BLaER1 treated with 17β-estradiol and CSF1 and Interleukin-3, amounts not matched to agents 10 nM and 100 nM (cell line): ENCODE measurements around the gene LAMTOR3.
"Not testable (repeated sequence)": the region's sequence is repeated elsewhere in the genome, so short reads cannot be mapped to it uniquely, and the experiment has no call there.

Experiments used
- H3K27ac ChIP-seq, 11 experiments: shearing (Covaris generic); formaldehyde crosslinking; 2 replicates each; pipeline ENCODE4 v1.8.1; 2022
- H3K27me3 ChIP-seq, 11 experiments: shearing (Covaris generic); formaldehyde crosslinking; 2 replicates each; pipeline ENCODE4 v1.8.1; 2022
- H3K36me3 ChIP-seq, 11 experiments: shearing (Covaris generic); formaldehyde crosslinking; 2 replicates each; pipeline ENCODE4 v1.8.1; 2022
- H3K4me1 ChIP-seq, 10 experiments: shearing (Covaris generic); formaldehyde crosslinking; 2 replicates each; pipeline ENCODE4 v1.8.1; 2022
- H3K4me2 ChIP-seq, 11 experiments: shearing (Covaris generic); formaldehyde crosslinking; 2 replicates each; pipeline ENCODE4 v1.8.1; 2022
- H3K4me3 ChIP-seq, 10 experiments: shearing (Covaris generic); formaldehyde crosslinking; 2 replicates each; pipeline ENCODE4 v1.8.1; 2022
- H3K9ac ChIP-seq, 11 experiments: shearing (Covaris generic); formaldehyde crosslinking; 2 replicates each; pipeline ENCODE4 v1.8.1; 2022
- H3K9me3 ChIP-seq, 11 experiments: shearing (Covaris generic); formaldehyde crosslinking; replicated peaks in 1 of 11; 2 replicates each; pipeline ENCODE4 v1.8.1; 2022
- H4K20me1 ChIP-seq, 11 experiments: shearing (Covaris generic); formaldehyde crosslinking; 2 replicates each; pipeline ENCODE4 v1.8.1; 2022
- Cebpa-rat ChIP-seq, 11 experiments: shearing (Covaris generic); IDR thresholded peaks; 2 replicates each; pipeline ENCODE4 v1.8.1; 2022

The LAMTOR3 gene

DNA sequence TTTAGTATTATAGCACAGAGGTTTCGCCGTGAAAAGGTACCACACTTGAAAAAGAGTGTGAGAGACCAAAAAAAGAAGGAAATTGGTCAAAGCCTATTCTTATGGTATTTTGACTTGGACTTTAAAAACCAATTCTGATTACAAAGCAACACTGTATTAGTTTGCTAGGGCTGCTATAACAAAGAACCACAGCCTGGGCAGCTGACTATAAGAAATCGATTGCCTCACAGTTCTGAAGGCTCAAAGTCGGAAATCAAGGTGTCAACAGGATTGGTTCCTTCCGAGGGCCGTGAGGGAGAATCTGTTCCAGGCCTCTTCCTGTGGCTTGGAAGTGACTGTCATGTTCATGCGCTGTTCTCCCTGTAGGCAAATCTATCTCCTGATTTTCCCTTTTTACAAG is 59.7 kb downstream of the LAMTOR3 start:
- no peak overlapping the region for H3K27ac ChIP-seq
- peaks cover 0 to 12% (median 0%) of the 10 kb centered on the region in 10 experiments; a peak in 5 of 20 replicates for H3K4me1 ChIP-seq
- H3K9ac ChIP-seq: no peak overlapping the region
- H3K36me3 ChIP-seq: peaks cover 0 to 48% (median 0%) of the 10 kb centered on the region in 11 experiments; a peak in 6 of 22 replicates
- H3K9me3 ChIP-seq: no peaks in the 10 kb centered on the region
- no peak for TF ChIP-seq Cebpa-rat (IDR thresholded peaks at IDR 0.05)
- H4K20me1 ChIP-seq: peaks cover 0 to 62% (median 0%) of the 10 kb centered on the region in 11 experiments; a peak in 4 of 22 replicates
- no peak overlapping the region for H3K4me2 ChIP-seq
- no peaks in the 10 kb centered on the region for H3K27me3 ChIP-seq
- no peak overlapping the region for H3K4me3 ChIP-seq

DNA sequence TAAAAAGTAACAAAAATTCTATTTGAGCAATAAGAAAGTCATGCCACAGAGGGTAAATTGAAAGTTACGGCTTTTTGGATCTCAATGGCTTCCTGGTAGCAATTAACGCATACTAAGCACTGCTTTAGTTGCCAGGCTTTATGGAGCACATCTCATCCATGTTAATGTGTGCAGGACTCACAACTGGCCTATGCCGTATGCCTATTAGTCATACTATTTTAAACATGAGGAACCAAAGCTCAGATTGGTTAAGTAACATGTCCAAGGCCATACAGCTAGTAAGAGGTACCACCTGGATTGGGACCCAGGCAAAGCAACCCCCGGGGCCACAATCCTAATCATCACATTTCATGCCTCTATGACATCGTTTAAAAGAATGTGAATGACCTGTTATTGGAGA is 60.5 kb downstream of the LAMTOR3 start:
- Histone ChIP-seq H3K27ac (no peak overlapping the region), H4K20me1 (peaks cover 0 to 70% (median 0%) of the 10 kb centered on the region in 11 experiments; a peak in 4 of 22 replicates), H3K4me2 (no peak overlapping the region; a peak in 1 of 22 replicates), H3K27me3 (no peaks in the 10 kb centered on the region), H3K4me1 (peaks cover 0 to 12% (median 0%) of the 10 kb centered on the region in 10 experiments; a peak in 5 of 20 replicates), H3K9ac (no peak overlapping the region), H3K9me3 (no peaks in the 10 kb centered on the region), H3K4me3 (no peak overlapping the region), H3K36me3 (peaks cover 0 to 44% (median 0%) of the 10 kb centered on the region in 11 experiments; a peak in 6 of 22 replicates)
- TF ChIP-seq Cebpa-rat (IDR thresholded peaks at IDR 0.05): no peak

DNA sequence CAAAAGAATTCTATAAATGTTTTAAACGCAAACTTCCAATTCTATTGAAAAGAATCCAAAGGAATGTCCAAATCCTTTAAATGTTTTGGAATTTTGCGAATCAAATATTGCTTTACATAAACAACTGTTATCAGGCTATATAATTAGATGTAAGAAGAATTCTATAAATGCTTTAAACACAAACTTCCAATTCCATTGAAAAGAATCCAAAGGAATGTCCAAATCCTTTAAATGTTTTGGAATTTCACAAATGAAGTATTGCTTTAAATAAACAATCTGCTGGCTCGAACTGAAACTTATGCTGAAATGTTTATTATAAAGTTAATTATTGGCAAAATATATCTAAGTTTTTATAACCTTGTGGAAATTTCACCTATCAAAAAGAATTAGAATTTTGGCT is 61.5 kb downstream of the LAMTOR3 start:
- peaks cover 0 to 78% (median 0%) of the 10 kb centered on the region in 11 experiments; a peak in 4 of 22 replicates for H4K20me1 ChIP-seq
- H3K4me2 ChIP-seq: peak overlapping the region in 1 of 11 experiments; percentile 66; a peak in 2 of 22 replicates
- H3K27ac ChIP-seq: no peak overlapping the region
- TF ChIP-seq Cebpa-rat (IDR thresholded peaks at IDR 0.05): no peak
- H3K9ac ChIP-seq: no peak overlapping the region
- no peak overlapping the region for H3K4me3 ChIP-seq
- peaks cover 0 to 34% (median 0%) of the 10 kb centered on the region in 11 experiments; a peak in 6 of 22 replicates for H3K36me3 ChIP-seq
- no peaks in the 10 kb centered on the region for H3K27me3 ChIP-seq
- H3K9me3 ChIP-seq: no peaks in the 10 kb centered on the region
- peaks cover 0 to 15% (median 0%) of the 10 kb centered on the region in 10 experiments; a peak in 6 of 20 replicates for H3K4me1 ChIP-seq

DNA sequence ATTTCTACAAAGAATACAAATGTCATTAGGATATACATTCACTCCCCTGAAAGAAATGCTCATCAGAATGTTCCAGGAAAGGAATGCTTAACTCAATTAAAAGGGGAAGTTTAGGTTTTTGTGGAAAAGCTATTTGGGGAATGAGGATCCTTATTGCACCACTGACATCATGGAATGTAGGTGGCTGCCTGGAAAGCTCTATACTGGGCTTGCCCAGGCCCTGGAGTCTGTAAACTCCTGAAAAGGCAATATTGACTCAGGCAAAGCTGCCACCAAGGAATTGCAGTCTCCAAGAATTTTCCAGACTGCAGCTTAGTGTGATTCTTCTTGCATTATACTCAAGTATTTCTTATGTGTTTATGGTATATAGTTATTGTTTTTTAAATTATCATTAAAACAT is 61.9 kb downstream of the LAMTOR3 start:
- H3K4me3 ChIP-seq: no peak overlapping the region
- TF ChIP-seq Cebpa-rat (IDR thresholded peaks at IDR 0.05): no peak
- H3K36me3 ChIP-seq: peaks cover 0 to 29% (median 0%) of the 10 kb centered on the region in 11 experiments; a peak in 5 of 22 replicates
- no peaks in the 10 kb centered on the region for H3K9me3 ChIP-seq
- peaks cover 0 to 83% (median 0%) of the 10 kb centered on the region in 11 experiments; a peak in 4 of 22 replicates for H4K20me1 ChIP-seq
- H3K27me3 ChIP-seq: no peaks in the 10 kb centered on the region
- H3K27ac ChIP-seq: no peak overlapping the region
- peak overlapping the region in 3 of 11 experiments; percentile 11 to 69 (median 66); a peak in 5 of 22 replicates for H3K4me2 ChIP-seq
- no peak overlapping the region for H3K9ac ChIP-seq
- H3K4me1 ChIP-seq: peaks cover 0 to 19% (median 0%) of the 10 kb centered on the region in 10 experiments; a peak in 6 of 20 replicates

DNA sequence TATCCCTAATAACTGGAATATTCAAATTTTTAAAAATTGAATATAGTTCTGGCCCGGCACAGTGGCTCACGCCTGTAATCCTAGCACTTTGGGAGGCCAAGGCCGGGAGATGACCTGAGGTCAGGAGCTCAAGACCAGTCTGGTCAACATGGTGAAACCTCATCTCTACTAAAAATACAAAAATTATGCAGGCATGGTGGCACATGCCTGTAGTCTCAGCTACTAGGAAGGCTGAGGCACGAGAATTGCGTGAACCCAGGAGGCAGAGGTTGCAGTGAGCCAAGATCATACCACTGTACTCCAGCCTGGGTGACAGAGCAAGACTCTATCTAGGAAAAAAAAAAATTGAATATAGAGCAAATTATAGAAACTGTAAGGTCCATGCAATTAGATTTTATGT is 64.2 kb downstream of the LAMTOR3 start:
- peaks cover 0 to 22% (median 0%) of the 10 kb centered on the region in 11 experiments; a peak in 2 of 22 replicates for H3K36me3 ChIP-seq
- H3K9me3 ChIP-seq, H3K4me2 ChIP-seq, H3K27me3 ChIP-seq, H3K27ac ChIP-seq, H3K4me3 ChIP-seq, H3K9ac ChIP-seq: not testable (repeated sequence)
- H4K20me1 ChIP-seq: peaks cover 0 to 90% (median 0%) of the 10 kb centered on the region in 11 experiments; a peak in 4 of 22 replicates
- peaks cover 0 to 29% (median 0%) of the 10 kb centered on the region in 10 experiments; a peak in 6 of 20 replicates for H3K4me1 ChIP-seq

DNA sequence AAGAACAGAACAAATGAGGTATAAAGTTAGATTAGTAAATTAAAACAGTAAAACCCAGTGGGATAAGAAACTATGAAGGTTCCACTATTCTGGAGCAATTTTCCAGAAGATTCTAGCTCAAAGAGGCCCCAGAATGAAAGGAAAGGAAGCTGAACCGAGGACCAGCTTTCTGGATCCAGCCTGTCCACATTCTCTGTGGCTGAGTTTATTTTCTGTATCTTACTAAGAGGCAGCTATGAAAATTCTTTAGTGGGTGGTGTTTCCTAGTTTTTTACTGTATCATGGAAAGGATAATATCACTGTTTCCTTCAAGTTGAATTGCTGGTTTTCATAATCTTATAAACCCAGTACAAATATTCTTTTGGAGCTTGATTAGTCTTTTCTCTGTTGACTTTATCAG is 65.8 kb downstream of the LAMTOR3 start:
- H3K9ac ChIP-seq: no peak overlapping the region
- peaks cover 0 to 40% (median 0%) of the 10 kb centered on the region in 10 experiments; a peak in 6 of 20 replicates for H3K4me1 ChIP-seq
- no peak overlapping the region for H3K27ac ChIP-seq
- no peak for TF ChIP-seq Cebpa-rat (IDR thresholded peaks at IDR 0.05)
- peaks cover 0 to 86% (median 0%) of the 10 kb centered on the region in 11 experiments; a peak in 4 of 22 replicates for H4K20me1 ChIP-seq
- H3K9me3 ChIP-seq: no peaks in the 10 kb centered on the region
- no peaks in the 10 kb centered on the region for H3K27me3 ChIP-seq
- no peak overlapping the region for H3K4me2 ChIP-seq
- H3K36me3 ChIP-seq: peaks cover 0 to 23% (median 0%) of the 10 kb centered on the region in 11 experiments; a peak in 2 of 22 replicates
- H3K4me3 ChIP-seq: no peak overlapping the region
